Ovary (tissue), 3 donors: ENCODE results near the gene NMT2.
"Not testable (repeated sequence)": the region's sequence is repeated elsewhere in the genome, so short reads cannot be mapped to it uniquely, and the experiment has no call there.

ENCODE experiments used
- CTCF ChIP-seq, 3 donors: fragments of 450-650 bp in 2 of 3; fragments of 200-600 bp in 1 of 3; IDR thresholded peaks; one replicate each; pipeline versions ENCODE4 v1.5.1 to v1.8.0; 2016 to 2022; ENCODE audit warnings: antibody characterized with exemption in 3 of 3, mild to moderate bottlenecking in 1 of 3
- EP300 ChIP-seq: sonication (generic); formaldehyde crosslinking; IDR thresholded peaks from one replicate; pipeline ENCODE4 v1.6.1; 2017; ENCODE audit warnings: antibody characterized with exemption
- POLR2A ChIP-seq: fragments of 450-650 bp; IDR thresholded peaks from one replicate; pipeline ENCODE4 v1.6.1; 2017; ENCODE audit warnings: antibody characterized with exemption, mild to moderate bottlenecking, moderate library complexity
- donor health status: DM: no; HTN: no; CAD: no.

GRCh38 chr10:15207410-15207809, 38.9 kb upstream of the NMT2 start:
- TF ChIP-seq CTCF (IDR thresholded peaks at IDR 0.05); POLR2A; EP300: not testable (repeated sequence)
